ENCODE data around the gene ABLIM2. TPM values are rescaled to one million over a fixed set of nuclear protein-coding genes. Genes with fewer than 3 reads are reported as not detected.

ABLIM2 gene
- total RNA-seq, 3 donors from 2014 or later (not counting 1 experiment from before 2014, with no cell fraction given): 0.71 to 2.8 (median 1.3) TPM

- no peaks in the 10 kb centered on the region for H3K9me3 Mint-ChIP-seq
- Histone ChIP-seq H3K36me3 (ENCODE audit: control insufficient read depth, insufficient read depth, low read length) (no peaks in the 10 kb centered on the region), H3K4me3 (ENCODE audit: low read length) (no peak overlapping the region), H3K27me3 (ENCODE audit: control insufficient read depth, insufficient read depth, low read length) (no peaks in the 10 kb centered on the region), H3K9me3 (ENCODE audit: control insufficient read depth, insufficient read depth, low read length) (no peaks in the 10 kb centered on the region), H3K27ac (ENCODE audit: low read length) (no peak overlapping the region), H3K4me1 (ENCODE audit: control insufficient read depth, insufficient read depth, low read length) (no peaks in the 10 kb centered on the region)
- no peak overlapping the region for H3K4me3 Mint-ChIP-seq
- TF ChIP-seq CTCF (IDR thresholded peaks at IDR 0.05): no peak
- H3K27ac Mint-ChIP-seq: no peak overlapping the region
- no peak for DNase-seq
- H3K36me3 Mint-ChIP-seq: no peaks in the 10 kb centered on the region
- 88% methylated on average over 20 of the region's 20 CpGs for WGBS (ENCODE audit: insufficient coverage)
- ATAC-seq: no peak
- intact Hi-C loops (cut with micrococcal nuclease): no loop called here
- no peaks in the 10 kb centered on the region for H3K4me1 Mint-ChIP-seq
- peaks cover 7 to 11% of the 10 kb centered on the region in 2 donors for H3K27me3 Mint-ChIP-seq (ENCODE audit: low read depth in 2 of 2)
These were observed 49.1 kb downstream of the ABLIM2 start for GRCh38 chr4:8109406-8110065.

DNA sequence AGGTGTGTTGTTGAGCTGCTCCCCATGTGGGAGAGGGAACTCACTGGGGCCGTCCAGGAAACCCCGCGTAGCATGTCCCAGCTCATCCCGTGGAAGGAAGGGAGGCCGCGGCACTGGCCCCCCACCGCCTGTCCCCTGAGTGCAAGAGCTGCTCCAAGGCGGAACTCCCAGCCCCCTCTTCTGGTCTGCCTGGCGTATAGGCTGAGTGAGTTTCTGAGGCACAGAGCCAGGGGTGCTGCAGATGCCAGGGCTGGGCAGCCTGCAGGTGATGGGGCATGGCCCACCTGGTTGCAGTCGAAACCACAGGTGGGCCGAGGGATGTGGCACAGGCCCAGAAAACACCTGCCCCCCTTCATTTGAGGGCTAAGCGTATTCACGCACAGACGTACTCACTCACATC is 49.6 kb downstream of the ABLIM2 start:
- Histone ChIP-seq H3K27ac (ENCODE audit: low read length) (no peak overlapping the region), H3K4me3 (ENCODE audit: low read length) (no peak overlapping the region), H3K4me1 (ENCODE audit: control insufficient read depth, insufficient read depth, low read length) (no peaks in the 10 kb centered on the region), H3K36me3 (ENCODE audit: control insufficient read depth, insufficient read depth, low read length) (no peaks in the 10 kb centered on the region), H3K9me3 (ENCODE audit: control insufficient read depth, insufficient read depth, low read length) (no peaks in the 10 kb centered on the region), H3K27me3 (ENCODE audit: control insufficient read depth, insufficient read depth, low read length) (no peaks in the 10 kb centered on the region)
- ATAC-seq (no peak), DNase-seq (no peak)
- Mint-ChIP-seq H3K27me3 (ENCODE audit: low read depth in 2 of 2) (peaks cover 7 to 11% of the 10 kb centered on the region in 2 donors), H3K9me3 (no peaks in the 10 kb centered on the region), H3K4me3 (no peak overlapping the region), H3K27ac (no peak overlapping the region), H3K4me1 (no peaks in the 10 kb centered on the region), H3K36me3 (no peaks in the 10 kb centered on the region)
- intact Hi-C loops (cut with micrococcal nuclease): no loop called here
- no peak for TF ChIP-seq CTCF (IDR thresholded peaks at IDR 0.05)
- 87% methylated on average over 14 of the region's 14 CpGs for WGBS (ENCODE audit: insufficient coverage)

DNA sequence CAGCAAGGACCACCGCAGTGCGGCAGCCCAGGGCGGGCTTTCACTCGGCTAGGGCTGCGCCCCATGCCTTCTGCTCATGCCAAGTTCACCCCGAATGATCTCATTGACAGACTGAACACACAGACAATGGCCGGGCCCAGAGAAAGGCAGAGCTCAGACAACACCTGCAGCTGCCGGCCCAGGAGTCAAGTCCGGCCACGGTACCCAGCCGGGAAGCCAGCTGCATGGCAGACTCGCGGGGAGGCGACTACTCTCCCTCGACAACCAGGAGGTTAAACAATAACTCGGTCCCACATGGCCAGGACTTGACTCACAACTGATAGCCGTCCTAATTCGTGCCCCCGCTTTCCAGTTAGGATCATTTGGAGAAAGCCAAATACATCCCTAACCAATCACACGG is 50.4 kb downstream of the ABLIM2 start:
- intact Hi-C loops (cut with micrococcal nuclease): no loop called here
- Histone ChIP-seq H3K4me3 (ENCODE audit: low read length) (no peak overlapping the region), H3K27ac (ENCODE audit: low read length) (no peak overlapping the region), H3K36me3 (ENCODE audit: control insufficient read depth, insufficient read depth, low read length) (no peaks in the 10 kb centered on the region), H3K4me1 (ENCODE audit: control insufficient read depth, insufficient read depth, low read length) (no peaks in the 10 kb centered on the region), H3K27me3 (ENCODE audit: control insufficient read depth, insufficient read depth, low read length) (no peaks in the 10 kb centered on the region), H3K9me3 (ENCODE audit: control insufficient read depth, insufficient read depth, low read length) (no peaks in the 10 kb centered on the region)
- H3K27ac Mint-ChIP-seq: no peak overlapping the region
- WGBS (ENCODE audit: insufficient coverage): 85% methylated on average over 20 of the region's 20 CpGs
- no peaks in the 10 kb centered on the region for H3K36me3 Mint-ChIP-seq
- H3K27me3 Mint-ChIP-seq (ENCODE audit: low read depth in 2 of 2): peaks cover 7 to 9% of the 10 kb centered on the region in 2 donors
- no peaks in the 10 kb centered on the region for H3K4me1 Mint-ChIP-seq
- no peak for TF ChIP-seq CTCF (IDR thresholded peaks at IDR 0.05)
- H3K4me3 Mint-ChIP-seq: no peak overlapping the region
- ATAC-seq (no peak), DNase-seq (no peak)
- H3K9me3 Mint-ChIP-seq: no peaks in the 10 kb centered on the region

DNA sequence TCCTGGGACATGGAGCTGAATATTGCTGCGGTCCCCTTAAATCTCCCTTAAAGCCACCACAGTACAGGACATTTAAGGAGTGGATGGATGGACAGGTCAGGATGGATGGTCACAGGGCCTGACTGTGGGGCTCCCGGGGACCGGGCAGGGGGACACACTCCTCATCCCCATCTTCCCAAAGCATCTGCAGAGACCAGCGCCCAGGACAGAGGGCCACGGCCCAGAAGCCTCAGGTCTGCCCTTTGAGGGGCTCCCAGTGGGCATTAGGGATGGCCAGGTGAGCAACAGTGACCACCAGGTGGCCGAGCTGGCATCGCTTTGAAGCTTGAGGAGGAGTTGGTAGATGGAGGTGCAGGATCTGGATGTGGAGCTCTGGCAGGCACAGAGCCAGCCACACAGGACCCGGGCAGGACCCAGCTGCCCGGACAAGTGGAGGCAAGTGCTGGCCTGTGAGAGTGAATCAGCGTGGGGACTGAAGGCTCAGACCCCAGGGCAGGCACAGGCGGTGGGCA is 51.4 kb downstream of the ABLIM2 start:
- H3K9me3 ChIP-seq (ENCODE audit: control insufficient read depth, insufficient read depth, low read length): no peaks in the 10 kb centered on the region
- H3K27me3 ChIP-seq (ENCODE audit: control insufficient read depth, insufficient read depth, low read length): no peaks in the 10 kb centered on the region
- no peak overlapping the region for H3K27ac ChIP-seq (ENCODE audit: low read length)
- H3K36me3 ChIP-seq (ENCODE audit: control insufficient read depth, insufficient read depth, low read length): no peaks in the 10 kb centered on the region
- no peak overlapping the region for H3K4me3 ChIP-seq (ENCODE audit: low read length)
- no peak for DNase-seq
- TF ChIP-seq CTCF (IDR thresholded peaks at IDR 0.05): no peak
- intact Hi-C loops (cut with micrococcal nuclease): no loop called here
- Mint-ChIP-seq H3K4me1 (no peaks in the 10 kb centered on the region), H3K36me3 (no peaks in the 10 kb centered on the region), H3K4me3 (no peak overlapping the region), H3K27me3 (ENCODE audit: low read depth in 2 of 2) (peaks cover 7 to 8% of the 10 kb centered on the region in 2 donors), H3K9me3 (no peaks in the 10 kb centered on the region), H3K27ac (no peak overlapping the region)
- no peaks in the 10 kb centered on the region for H3K4me1 ChIP-seq (ENCODE audit: control insufficient read depth, insufficient read depth, low read length)
- ATAC-seq: no peak
- WGBS (ENCODE audit: insufficient coverage): 88% methylated on average over 8 of the region's 11 CpGs
